ENCODE measurements around the gene EML4.
A peak's percentile ranks its signal among the peaks of the same experiment; 100 is the strongest.

EML4 gene

GRCh38 chr2:42315844-42316470 is 146.8 kb downstream of the EML4 start:
- no peak for TF ChIP-seq GATA3 (IDR thresholded peaks at IDR 0.05; ENCODE audit: low read depth, low read length)
- no peak for TF ChIP-seq GATA2 (IDR thresholded peaks at IDR 0.05; ENCODE audit: low read depth, low read length)

- no peak for TF ChIP-seq GATA3 (IDR thresholded peaks at IDR 0.05; ENCODE audit: low read depth, low read length)
- no peak for TF ChIP-seq GATA2 (IDR thresholded peaks at IDR 0.05; ENCODE audit: low read depth, low read length)
Measured at GRCh38 chr2:42316910-42317309, 147.8 kb downstream of the EML4 start.

- TF ChIP-seq GATA2 (IDR thresholded peaks at IDR 0.05; ENCODE audit: low read depth, low read length) (no peak), GATA3 (IDR thresholded peaks at IDR 0.05; ENCODE audit: low read depth, low read length) (no peak)
Measured at GRCh38 chr2:42317486-42317885, 148.3 kb downstream of the EML4 start.

- TF ChIP-seq GATA3 (IDR thresholded peaks at IDR 0.05; ENCODE audit: low read depth, low read length) (no peak), GATA2 (IDR thresholded peaks at IDR 0.05; ENCODE audit: low read depth, low read length) (no peak)
Measured at GRCh38 chr2:42317945-42318344, 148.8 kb downstream of the EML4 start.

GRCh38 chr2:42319265-42319664 is 150.1 kb downstream of the EML4 start:
- no peak for TF ChIP-seq GATA2 (IDR thresholded peaks at IDR 0.05; ENCODE audit: low read depth, low read length)
- TF ChIP-seq GATA3 (IDR thresholded peaks at IDR 0.05; ENCODE audit: low read depth, low read length): no peak

GRCh38 chr2:42321452-42322064 is 152.4 kb downstream of the EML4 start:
- TF ChIP-seq GATA2 (IDR thresholded peaks at IDR 0.05; ENCODE audit: low read depth, low read length): no peak
- no peak for TF ChIP-seq GATA3 (IDR thresholded peaks at IDR 0.05; ENCODE audit: low read depth, low read length)

- no peak for TF ChIP-seq GATA2 (IDR thresholded peaks at IDR 0.05; ENCODE audit: low read depth, low read length)
- no peak for TF ChIP-seq GATA3 (IDR thresholded peaks at IDR 0.05; ENCODE audit: low read depth, low read length)
Measured at GRCh38 chr2:42324244-42324643, 155.1 kb downstream of the EML4 start.

GRCh38 chr2:42324949-42325348 is 155.8 kb downstream of the EML4 start:
- TF ChIP-seq GATA2 (IDR thresholded peaks at IDR 0.05; ENCODE audit: low read depth, low read length): no peak
- no peak for TF ChIP-seq GATA3 (IDR thresholded peaks at IDR 0.05; ENCODE audit: low read depth, low read length)

- TF ChIP-seq GATA2 (IDR thresholded peaks at IDR 0.05; ENCODE audit: low read depth, low read length) (no peak), GATA3 (IDR thresholded peaks at IDR 0.05; ENCODE audit: low read depth, low read length) (no peak)
Measured at GRCh38 chr2:42325609-42326008, 156.5 kb downstream of the EML4 start.

- TF ChIP-seq GATA2 (IDR thresholded peaks at IDR 0.05; ENCODE audit: low read depth, low read length) (no peak), GATA3 (IDR thresholded peaks at IDR 0.05; ENCODE audit: low read depth, low read length) (no peak)
Measured at GRCh38 chr2:42327125-42327524, 158.0 kb downstream of the EML4 start.

- TF ChIP-seq GATA2 (IDR thresholded peaks at IDR 0.05; ENCODE audit: low read depth, low read length) (peak; percentile 13; the same call in 1 of the 2 replicates), GATA3 (IDR thresholded peaks at IDR 0.05; ENCODE audit: low read depth, low read length) (no peak)
Measured at GRCh38 chr2:42328148-42328833, 159.1 kb downstream of the EML4 start.

- no peak for TF ChIP-seq GATA3 (IDR thresholded peaks at IDR 0.05; ENCODE audit: low read depth, low read length)
- TF ChIP-seq GATA2 (IDR thresholded peaks at IDR 0.05; ENCODE audit: low read depth, low read length): no peak
Measured at GRCh38 chr2:42328923-42329322, 159.8 kb downstream of the EML4 start.

- no peak for TF ChIP-seq GATA3 (IDR thresholded peaks at IDR 0.05; ENCODE audit: low read depth, low read length)
- TF ChIP-seq GATA2 (IDR thresholded peaks at IDR 0.05; ENCODE audit: low read depth, low read length): no peak
Measured at GRCh38 chr2:42329736-42330135, 160.6 kb downstream of the EML4 start.

- TF ChIP-seq GATA3 (IDR thresholded peaks at IDR 0.05; ENCODE audit: low read depth, low read length): no peak
- TF ChIP-seq GATA2 (IDR thresholded peaks at IDR 0.05; ENCODE audit: low read depth, low read length): no peak
Measured at GRCh38 chr2:42331569-42332284, 162.6 kb downstream of the EML4 start.

All from SH-SY5Y (cell line).